Measurements from ENCODE around the gene FRMD7. TPM values are rescaled to one million over a fixed set of nuclear protein-coding genes. Genes with fewer than 3 reads are reported as not detected.

The FRMD7 gene
- total and polyA plus RNA-seq, 2 donors from 2014 or later: 0.19 to 2.5 TPM

DNA sequence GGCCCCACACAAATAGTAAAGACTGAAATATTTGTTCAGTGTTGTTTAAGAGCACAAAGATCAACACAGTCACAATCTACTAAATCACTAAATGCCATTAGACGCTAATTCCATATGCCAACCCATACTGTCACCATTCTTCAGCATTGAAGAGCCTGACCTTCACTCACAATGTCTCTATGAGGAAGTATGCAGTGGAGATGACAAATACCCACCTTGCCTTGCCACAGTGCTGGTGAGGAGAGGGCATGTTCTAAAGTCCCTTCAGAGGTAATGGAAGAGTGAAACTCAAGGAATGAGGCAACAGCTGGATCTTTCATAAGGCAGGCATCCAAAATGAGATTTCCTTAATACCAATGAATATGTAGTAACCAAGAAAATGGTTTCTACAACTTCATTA, 50.4 kb downstream of the FRMD7 start:
- FAIRE-seq: no peak
- Histone ChIP-seq H3K27ac (ENCODE audit: low read depth in 2 of 2, low read length in 2 of 2) (no peak overlapping the region), H3K4me3 (ENCODE audit: low read length in 3 of 3) (no peak overlapping the region), H3K9ac (ENCODE audit: low read length in 3 of 3) (no peak overlapping the region), H3K36me3 (ENCODE audit: control insufficient read depth in 2 of 3, insufficient read depth in 3 of 3, low read length in 3 of 3) (no peaks in the 10 kb centered on the region), H3K4me1 (ENCODE audit: control insufficient read depth in 2 of 3, insufficient read depth in 2 of 3, low read depth in 1 of 3, low read length in 3 of 3) (no peaks in the 10 kb centered on the region), H3K9me3 (ENCODE audit: control insufficient read depth in 2 of 3, insufficient read depth in 1 of 3, low read length in 3 of 3) (no peaks in the 10 kb centered on the region), H3K27me3 (ENCODE audit: control insufficient read depth, insufficient read depth, low read length) (peaks cover 7% of the 10 kb centered on the region)
- no peak for DNase-seq
- intact Hi-C loops (cut with DNase I): no loop called here
- no peak for TF ChIP-seq CTCF (IDR thresholded peaks at IDR 0.05; ENCODE audit: borderline replicate concordance, extremely low read depth, insufficient read depth)

DNA sequence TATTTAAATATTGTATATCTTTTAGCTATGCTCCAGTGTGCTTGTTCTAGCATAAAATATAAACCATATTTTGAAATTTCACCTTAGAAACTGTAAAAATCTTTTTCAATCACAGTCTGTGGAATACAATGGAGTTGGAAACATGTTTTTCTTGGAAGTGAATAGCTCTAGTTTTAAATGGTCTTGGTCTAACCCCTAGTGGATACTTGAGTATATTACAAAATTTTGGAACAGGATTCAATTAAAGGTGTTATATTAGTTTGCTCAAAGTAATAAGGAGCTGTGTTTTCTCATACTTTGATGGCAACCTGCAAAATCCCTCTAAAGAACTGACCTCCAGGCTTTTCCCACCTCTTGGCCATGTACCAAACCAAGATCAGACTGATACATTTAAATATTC, 56.6 kb downstream of the FRMD7 start:
- no peak overlapping the region for H3K27ac ChIP-seq (ENCODE audit: low read depth in 2 of 2, low read length in 2 of 2)
- DNase-seq: peak in 2 of 5 donors; percentile 5 to 35
- H3K27me3 ChIP-seq (ENCODE audit: control insufficient read depth, insufficient read depth, low read length): peaks cover 2% of the 10 kb centered on the region
- FAIRE-seq: peak; percentile 49
- intact Hi-C loops (cut with DNase I): no loop called here
- H3K9me3 ChIP-seq (ENCODE audit: control insufficient read depth in 2 of 3, insufficient read depth in 1 of 3, low read length in 3 of 3): no peaks in the 10 kb centered on the region
- H3K9ac ChIP-seq (ENCODE audit: low read length in 3 of 3): no peak overlapping the region
- no peaks in the 10 kb centered on the region for H3K4me1 ChIP-seq (ENCODE audit: control insufficient read depth in 2 of 3, insufficient read depth in 2 of 3, low read depth in 1 of 3, low read length in 3 of 3)
- H3K4me3 ChIP-seq (ENCODE audit: low read length in 3 of 3): no peak overlapping the region
- no peaks in the 10 kb centered on the region for H3K36me3 ChIP-seq (ENCODE audit: control insufficient read depth in 2 of 3, insufficient read depth in 3 of 3, low read length in 3 of 3)
- TF ChIP-seq CTCF (IDR thresholded peaks at IDR 0.05; ENCODE audit: borderline replicate concordance, extremely low read depth, insufficient read depth): no peak

- Histone ChIP-seq H3K4me1 (ENCODE audit: control insufficient read depth in 2 of 3, insufficient read depth in 2 of 3, low read depth in 1 of 3, low read length in 3 of 3) (no peaks in the 10 kb centered on the region), H3K27me3 (ENCODE audit: control insufficient read depth, insufficient read depth, low read length) (peaks cover 8% of the 10 kb centered on the region), H3K9me3 (ENCODE audit: control insufficient read depth in 2 of 3, insufficient read depth in 1 of 3, low read length in 3 of 3) (no peaks in the 10 kb centered on the region), H3K4me3 (ENCODE audit: low read length in 3 of 3) (no peak overlapping the region), H3K36me3 (ENCODE audit: control insufficient read depth in 2 of 3, insufficient read depth in 3 of 3, low read length in 3 of 3) (no peaks in the 10 kb centered on the region), H3K27ac (ENCODE audit: low read depth in 2 of 2, low read length in 2 of 2) (no peak overlapping the region), H3K9ac (ENCODE audit: low read length in 3 of 3) (no peak overlapping the region)
- no peak for DNase-seq
- no peak for TF ChIP-seq CTCF (IDR thresholded peaks at IDR 0.05; ENCODE audit: borderline replicate concordance, extremely low read depth, insufficient read depth)
- FAIRE-seq: no peak
- intact Hi-C loops (cut with DNase I): no loop called here
Measured at GRCh38 chrX:132068405-132068804, 59.4 kb downstream of the FRMD7 start.

DNA sequence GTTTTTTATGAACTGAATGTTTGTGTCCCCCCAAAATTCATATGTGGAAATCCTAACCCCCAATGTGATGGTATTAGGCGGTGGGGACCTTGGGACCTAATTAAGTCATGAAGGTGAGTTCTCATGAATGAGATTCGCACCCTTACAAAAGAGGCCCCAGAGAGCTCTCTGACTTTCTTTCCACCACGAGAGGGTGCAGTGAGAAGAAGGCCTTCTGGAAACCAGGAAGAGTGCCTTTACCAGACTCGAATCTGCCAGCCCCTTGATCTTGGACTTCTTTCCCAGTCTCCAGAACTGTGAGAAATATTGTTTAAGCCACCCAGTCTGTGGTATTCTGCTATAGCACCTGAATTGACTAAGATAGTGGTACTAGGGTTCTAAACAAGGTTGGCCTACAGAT, 64.0 kb downstream of the FRMD7 start:
- no peak overlapping the region for H3K27ac ChIP-seq (ENCODE audit: low read depth in 2 of 2, low read length in 2 of 2)
- intact Hi-C loops (cut with DNase I): no loop called here
- H3K9me3 ChIP-seq (ENCODE audit: control insufficient read depth in 2 of 3, insufficient read depth in 1 of 3, low read length in 3 of 3): no peaks in the 10 kb centered on the region
- H3K4me3 ChIP-seq (ENCODE audit: low read length in 3 of 3): no peak overlapping the region
- no peak overlapping the region for H3K9ac ChIP-seq (ENCODE audit: low read length in 3 of 3)
- no peak for DNase-seq
- no peaks in the 10 kb centered on the region for H3K4me1 ChIP-seq (ENCODE audit: control insufficient read depth in 2 of 3, insufficient read depth in 2 of 3, low read depth in 1 of 3, low read length in 3 of 3)
- peaks cover 13% of the 10 kb centered on the region for H3K27me3 ChIP-seq (ENCODE audit: control insufficient read depth, insufficient read depth, low read length)
- TF ChIP-seq CTCF (IDR thresholded peaks at IDR 0.05; ENCODE audit: borderline replicate concordance, extremely low read depth, insufficient read depth): no peak
- H3K36me3 ChIP-seq (ENCODE audit: control insufficient read depth in 2 of 3, insufficient read depth in 3 of 3, low read length in 3 of 3): no peaks in the 10 kb centered on the region
- FAIRE-seq: no peak
